ENCODE results near the gene FAM13B.
A peak's percentile ranks its signal among the peaks of the same experiment; 100 is the strongest.

The FAM13B gene

GRCh38 chr5:137914758-137915157 is 118.1 kb downstream of the FAM13B start:
- no peaks in the 10 kb centered on the region for H3K27me3 ChIP-seq (ENCODE audit: control insufficient read depth, low read length)
- H3K4me1 ChIP-seq (ENCODE audit: control insufficient read depth, low read length) = no peaks in the 10 kb centered on the region
- H3K36me3 ChIP-seq (ENCODE audit: control insufficient read depth, low read length) = no peaks in the 10 kb centered on the region; the same call in 1 of the 2 replicates
- peaks cover 3% of the 10 kb centered on the region for H3K9me3 ChIP-seq (ENCODE audit: control insufficient read depth, insufficient read depth, low read length)
- H3F3A ChIP-seq (ENCODE audit: control insufficient read depth, insufficient read depth) = no peaks in the 10 kb centered on the region
- no peak overlapping the region for H3K4me3 ChIP-seq (ENCODE audit: low read length)
- no peaks in the 10 kb centered on the region for H3K9me2 ChIP-seq (replicated peaks; ENCODE audit: control insufficient read depth, low read length)
- no peak overlapping the region for H3K4me2 ChIP-seq (ENCODE audit: low read length)
- no peak for TF ChIP-seq EZH2phosphoT487 (IDR thresholded peaks at IDR 0.05; ENCODE audit: borderline replicate concordance, low read length)
- TF ChIP-seq CTCF (IDR thresholded peaks at IDR 0.05; ENCODE audit: low read depth, low read length, poor library complexity, severe bottlenecking) = no peak
- no peak overlapping the region for H3K27ac ChIP-seq (ENCODE audit: low read depth, low read length)
- H3K79me2 ChIP-seq (ENCODE audit: control insufficient read depth, low read length) = no peaks in the 10 kb centered on the region
- no peaks in the 10 kb centered on the region for H4K20me1 ChIP-seq (ENCODE audit: control insufficient read depth, insufficient read depth, low read depth, low read length)

GRCh38 chr5:137902408-137903133 is 130.3 kb downstream of the FAM13B start:
- H4K20me1 ChIP-seq (ENCODE audit: control insufficient read depth, insufficient read depth, low read depth, low read length) = no peaks in the 10 kb centered on the region
- no peaks in the 10 kb centered on the region for H3K9me2 ChIP-seq (replicated peaks; ENCODE audit: control insufficient read depth, low read length)
- no peaks in the 10 kb centered on the region for H3K36me3 ChIP-seq (ENCODE audit: control insufficient read depth, low read length)

GRCh38 chr5:137901011-137901817 is 131.7 kb downstream of the FAM13B start:
- Histone ChIP-seq H3K4me3 (ENCODE audit: low read length) (peak overlapping the region; percentile 48), H3K9me3 (ENCODE audit: control insufficient read depth, insufficient read depth, low read length) (no peaks in the 10 kb centered on the region)

More at GRCh38 chr5:137902408-137903133, 130.3 kb downstream of the FAM13B start:
- Histone ChIP-seq H3K79me2 (ENCODE audit: control insufficient read depth, low read length) (no peaks in the 10 kb centered on the region), H3K4me2 (ENCODE audit: low read length) (peak overlapping the region; percentile 59), H3F3A (ENCODE audit: control insufficient read depth, insufficient read depth) (peaks cover 5% of the 10 kb centered on the region; the same call in 1 of the 2 replicates), H3K4me1 (ENCODE audit: control insufficient read depth, low read length) (peaks cover 69% of the 10 kb centered on the region), H3K27me3 (ENCODE audit: control insufficient read depth, low read length) (no peaks in the 10 kb centered on the region), H3K27ac (ENCODE audit: low read depth, low read length) (no peak overlapping the region), H3K9me3 (ENCODE audit: control insufficient read depth, insufficient read depth, low read length) (no peaks in the 10 kb centered on the region), H3K4me3 (ENCODE audit: low read length) (peak overlapping the region; percentile 48; the same call in 1 of the 2 replicates)
- TF ChIP-seq CTCF (IDR thresholded peaks at IDR 0.05; ENCODE audit: low read depth, low read length, poor library complexity, severe bottlenecking) = no peak
- no peak for TF ChIP-seq EZH2phosphoT487 (IDR thresholded peaks at IDR 0.05; ENCODE audit: borderline replicate concordance, low read length)

More at GRCh38 chr5:137901011-137901817, 131.7 kb downstream of the FAM13B start:
- Histone ChIP-seq H3F3A (ENCODE audit: control insufficient read depth, insufficient read depth) (peaks cover 8% of the 10 kb centered on the region; the same call in 1 of the 2 replicates), H3K27ac (ENCODE audit: low read depth, low read length) (peak overlapping the region; percentile 34), H3K4me1 (ENCODE audit: control insufficient read depth, low read length) (peaks cover 82% of the 10 kb centered on the region), H3K9me2 (replicated peaks; ENCODE audit: control insufficient read depth, low read length) (no peaks in the 10 kb centered on the region), H3K79me2 (ENCODE audit: control insufficient read depth, low read length) (no peaks in the 10 kb centered on the region), H3K36me3 (ENCODE audit: control insufficient read depth, low read length) (no peaks in the 10 kb centered on the region), H4K20me1 (ENCODE audit: control insufficient read depth, insufficient read depth, low read depth, low read length) (no peaks in the 10 kb centered on the region), H3K4me2 (ENCODE audit: low read length) (peak overlapping the region; percentile 59), H3K27me3 (ENCODE audit: control insufficient read depth, low read length) (no peaks in the 10 kb centered on the region)
- TF ChIP-seq EZH2phosphoT487 (IDR thresholded peaks at IDR 0.05; ENCODE audit: borderline replicate concordance, low read length) (no peak), CTCF (IDR thresholded peaks at IDR 0.05; ENCODE audit: low read depth, low read length, poor library complexity, severe bottlenecking) (no peak)

Data from DOHH2 (cell line).